Thoracic aorta (tissue), 2 donors: Measurements from ENCODE around the gene DLGAP4. TPM values are rescaled to one million over a fixed set of nuclear protein-coding genes. Genes with fewer than 3 reads are reported as not detected.

Experiments used
- ATAC-seq: fragments of 150-250 bp; one replicate; pipeline ENCODE4 v1.8.0; 2017; ENCODE audit warnings: low read depth; ENCODE audit not compliant: insufficient number of reproducible peaks, low FRiP score
- DNase-seq: peaks from one replicate; pipeline ENCODE4 v3.0.0-alpha.2; 2020; ENCODE audit warnings: low spot score
- H3K27ac ChIP-seq, 2 donors: fragments of 200-600 bp; sonication (generic); 1 replicate in 1 of 2; 2 replicates in 1 of 2; pipeline ENCODE4 v1.5.1; 2016; ENCODE audit warnings: mild to moderate bottlenecking in 2 of 2, moderate library complexity in 2 of 2
- H3K27me3 ChIP-seq: fragments of 200-600 bp; sonication (generic); replicated peaks from 2 replicates; pipeline ENCODE4 v1.6.0; 2016; ENCODE audit warnings: mild to moderate bottlenecking; ENCODE audit not compliant: insufficient read depth
- H3K36me3 ChIP-seq: fragments of 200-600 bp; sonication (generic); one replicate; pipeline ENCODE4 v1.5.1; 2016
- H3K4me1 ChIP-seq, 2 donors: fragments of 200-600 bp; sonication (generic); 1 replicate in 1 of 2; 2 replicates in 1 of 2; pipeline versions ENCODE4 v1.5.1 to v1.6.0; 2016; ENCODE audit warnings: low read depth in 2 of 2, mild to moderate bottlenecking in 1 of 2; ENCODE audit not compliant: control insufficient read depth in 1 of 2
- H3K4me3 ChIP-seq: fragments of 200-600 bp; sonication (generic); 2 replicates; pipeline ENCODE4 v1.5.1; 2016; ENCODE audit warnings: mild to moderate bottlenecking
- H3K9me3 ChIP-seq: fragments of 200-600 bp; sonication (generic); 2 replicates; pipeline ENCODE4 v1.5.1; 2016
- CTCF ChIP-seq: fragments of 200-600 bp; sonication (generic); IDR thresholded peaks from one replicate; pipeline ENCODE4 v1.5.1; 2019; ENCODE audit warnings: antibody characterized with exemption
- total RNA-seq, 2 donors: library from RNA; depleted of rRNA; stranded (reverse); fragments of >200 nt; gene quantifications; one replicate each; pipeline versions ENCODE4 v1.1.0 to v1.2.3, GENCODE V29; 2016

Gene DLGAP4
- total RNA-seq, 2 donors from 2014 or later: 66.2 to 105 TPM

- DNase-seq (no peak), ATAC-seq (no peak)
- Histone ChIP-seq H3K9me3 (no peaks in the 10 kb centered on the region), H3K4me1 (peaks cover 6 to 12% of the 10 kb centered on the region in 2 donors), H3K27ac (peak overlapping the region; percentile 20 to 53), H3K27me3 (no peaks in the 10 kb centered on the region), H3K4me3 (peak overlapping the region; percentile 54), H3K36me3 (no peaks in the 10 kb centered on the region)
- TF ChIP-seq CTCF: no peak
Observed at GRCh38 chr20:36454698-36455427, 148.7 kb downstream of the DLGAP4 start.

- ATAC-seq (no peak), DNase-seq (no peak)
- no peak overlapping the region for H3K27ac ChIP-seq
- H3K4me3 ChIP-seq: no peak overlapping the region
- TF ChIP-seq CTCF: no peak
- H3K9me3 ChIP-seq: no peaks in the 10 kb centered on the region
- H3K4me1 ChIP-seq: peaks cover 12 to 20% of the 10 kb centered on the region in 2 donors
- H3K36me3 ChIP-seq: no peaks in the 10 kb centered on the region
- no peaks in the 10 kb centered on the region for H3K27me3 ChIP-seq
Observed at GRCh38 chr20:36455972-36456625, 150.0 kb downstream of the DLGAP4 start.

DNA sequence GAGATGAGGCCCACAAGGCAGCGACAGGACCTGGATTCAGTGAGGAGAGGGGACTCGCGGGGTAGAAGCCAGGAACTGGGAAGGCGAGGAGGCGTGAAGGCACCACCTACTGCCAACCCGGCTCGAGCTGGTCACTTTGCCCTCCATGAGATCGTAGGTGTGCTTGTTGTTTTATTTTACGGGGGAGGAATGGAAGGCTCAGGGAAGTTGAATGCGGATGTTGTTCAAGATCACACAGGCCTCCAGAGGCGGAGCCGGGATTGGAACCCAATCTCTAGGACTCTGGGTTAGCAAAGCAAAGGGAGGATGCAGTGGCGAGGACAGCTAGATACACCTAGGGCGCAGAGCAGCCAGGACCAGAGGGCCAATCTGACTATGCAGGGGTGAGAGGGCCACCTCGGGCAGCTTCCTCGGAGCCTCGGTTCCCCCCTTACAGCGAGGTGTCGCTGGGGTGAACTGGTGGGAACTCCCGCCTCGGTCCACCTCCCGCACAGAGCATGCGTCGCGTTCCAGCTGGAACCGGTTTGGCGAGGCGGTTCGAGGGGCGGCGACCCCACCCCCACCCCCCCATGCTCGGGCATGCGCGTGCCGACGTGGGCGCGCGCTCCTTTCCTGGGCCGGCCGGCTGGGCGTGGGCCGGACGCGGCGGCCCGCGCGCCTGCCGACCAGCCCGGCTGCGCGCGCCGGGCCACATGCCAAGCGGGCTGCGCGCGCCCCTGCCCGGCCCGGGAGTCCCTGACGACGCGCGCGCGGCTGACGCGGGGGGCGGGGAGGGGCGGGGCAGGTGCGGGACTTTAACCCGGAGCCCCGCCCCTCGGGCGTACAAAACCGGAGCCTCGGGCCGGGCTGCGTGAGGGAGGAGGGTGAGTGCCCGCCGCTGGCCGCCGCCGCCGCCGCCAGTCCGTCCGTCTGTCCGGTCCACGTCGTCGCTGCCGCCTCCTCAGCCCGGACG, 154.8 kb downstream of the DLGAP4 start:
- TF ChIP-seq CTCF: no peak
- ATAC-seq (peak; percentile 83), DNase-seq (peak; percentile 79)
- H3K36me3 ChIP-seq: no peaks in the 10 kb centered on the region
- peak overlapping the region; percentile 83 for H3K4me3 ChIP-seq
- no peaks in the 10 kb centered on the region for H3K27me3 ChIP-seq
- H3K27ac ChIP-seq: peak overlapping the region; percentile 87 to 96
- peaks cover 31 to 37% of the 10 kb centered on the region in 2 donors for H3K4me1 ChIP-seq
- H3K9me3 ChIP-seq: no peaks in the 10 kb centered on the region

- peaks cover 38 to 46% of the 10 kb centered on the region in 2 donors for H3K4me1 ChIP-seq
- DNase-seq: no peak
- TF ChIP-seq CTCF: no peak
Observed at GRCh38 chr20:36461600-36462439, 155.7 kb downstream of the DLGAP4 start.

More at GRCh38 chr20:36461600-36462439, 155.7 kb downstream of the DLGAP4 start:
- ATAC-seq: no peak
- Histone ChIP-seq H3K36me3 (no peaks in the 10 kb centered on the region), H3K4me3 (peak overlapping the region; percentile 83), H3K9me3 (no peaks in the 10 kb centered on the region), H3K27me3 (no peaks in the 10 kb centered on the region), H3K27ac (peak overlapping the region; percentile 97 to 100)
